T-cell (primary cell): ENCODE results near the gene SKP2. TPM values are rescaled to one million over a fixed set of nuclear protein-coding genes. Genes with fewer than 3 reads are reported as not detected.
"Not testable (repeated sequence)": the region's sequence is repeated elsewhere in the genome, so short reads cannot be mapped to it uniquely, and the experiment has no call there.

Experiments
- ATAC-seq, 4 experiments: fragments of 200-7000 bp in 3 of 4; fragments of 150-1000 bp in 1 of 4; cut with Tn5 transposase; replicated peaks in 1 of 4; 1 replicate in 3 of 4; 2 replicates in 1 of 4; pipeline ENCODE4 v1.10.0; 2021; ENCODE audit warnings: moderate library complexity in 3 of 4, mild to moderate bottlenecking in 2 of 4, moderate number of reproducible peaks in 1 of 4
- CTCF ChIA-PET, 2 donors: fragments of 300-600 bp; sonication (Branson Sonifier 250); formaldehyde crosslinking; loops; one replicate each; lab custom pipeline; 2022; ENCODE audit warnings: antibody characterized with exemption in 2 of 2; lab: Charles Lee
- POLR2A ChIA-PET, 2 donors: fragments of 300-600 bp; sonication (Branson Sonifier 250); formaldehyde crosslinking; loops; one replicate each; lab custom pipeline; 2022; ENCODE audit warnings: antibody characterized with exemption in 2 of 2; lab: Charles Lee
- DNase-seq, 35 experiments: peaks; one replicate each; pipeline versions ENCODE4 v3.0.0 to v3.0.0-alpha.2; 2013 to 2023
- H3K27ac ChIP-seq: one replicate; pipeline ENCODE4 v1.5.1; 2013; ENCODE audit warnings: low read length
- H3K27me3 ChIP-seq, 2 experiments: replicated peaks in 1 of 2; 1 replicate in 1 of 2; 2 replicates in 1 of 2; pipeline versions ENCODE4 v1.6.1 to v1.7.0; 2013; ENCODE audit warnings: low read length in 1 of 2, mixed read lengths in 1 of 2; ENCODE audit not compliant: control insufficient read depth in 2 of 2, insufficient read depth in 2 of 2; ENCODE audit errors: extremely low read depth in 1 of 2
- H3K36me3 ChIP-seq, 2 donors: 1 replicate in 1 of 2; 2 replicates in 1 of 2; pipeline versions ENCODE4 v1.6.1 to v1.7.0; 2013; ENCODE audit warnings: low read length in 1 of 2; ENCODE audit not compliant: control insufficient read depth in 2 of 2, insufficient read depth in 1 of 2; ENCODE audit errors: extremely low read depth in 1 of 2
- H3K4me1 ChIP-seq, 2 experiments: 1 replicate in 1 of 2; 2 replicates in 1 of 2; pipeline versions ENCODE4 v1.6.1 to v1.7.0; 2013; ENCODE audit warnings: low read length in 2 of 2, mixed read lengths in 1 of 2; ENCODE audit not compliant: insufficient read depth in 2 of 2, control insufficient read depth in 1 of 2; ENCODE audit errors: extremely low read depth in 1 of 2
- H3K4me3 ChIP-seq, 2 donors: 1 replicate in 1 of 2; 2 replicates in 1 of 2; pipeline versions ENCODE4 v1.5.1 to v1.7.0; 2013; ENCODE audit warnings: mild to moderate bottlenecking in 2 of 2, low read length in 1 of 2, moderate library complexity in 1 of 2; ENCODE audit not compliant: control insufficient read depth in 1 of 2; ENCODE audit errors: extremely low read depth in 1 of 2
- H3K9me3 ChIP-seq: 2 replicates; pipeline ENCODE4 v1.7.0; 2013
- H3K27ac Mint-ChIP-seq, 2 donors: one replicate each; pipeline ENCODE4 v1.8.0; 2020 to 2021; ENCODE audit warnings: mild to moderate bottlenecking in 2 of 2, mixed read lengths in 2 of 2
- H3K27me3 Mint-ChIP-seq, 2 donors: one replicate each; pipeline ENCODE4 v1.8.0; 2021 to 2022; ENCODE audit warnings: mixed read lengths in 2 of 2
- H3K36me3 Mint-ChIP-seq: one replicate; pipeline ENCODE4 v1.8.0; 2021; ENCODE audit warnings: mixed read lengths
- H3K4me1 Mint-ChIP-seq, 3 donors: one replicate each; pipeline ENCODE4 v1.8.0; 2020 to 2022; ENCODE audit warnings: mixed read lengths in 3 of 3, mild to moderate bottlenecking in 1 of 3
- H3K4me3 Mint-ChIP-seq, 3 donors: one replicate each; pipeline ENCODE4 v1.8.0; 2020 to 2022; ENCODE audit warnings: mild to moderate bottlenecking in 3 of 3, mixed read lengths in 3 of 3, moderate library complexity in 3 of 3
- H3K9me3 Mint-ChIP-seq, 3 donors: one replicate each; pipeline ENCODE4 v1.8.0; 2020 to 2022; ENCODE audit warnings: mixed read lengths in 3 of 3
- WGBS: methylation state at CpG from one replicate; pipeline ENCODE4 v1.1.5; 2013; ENCODE audit warnings: missing lambda C conversion rate; ENCODE audit not compliant: insufficient coverage; 5-methylcytosine and 5-hydroxymethylcytosine counted together
- total RNA-seq, 35 experiments: library from RNA in 6 of 35; stranded (reverse) in 6 of 35; fragments of 120-200 nt in 1 of 35; gene quantifications; one replicate each; pipeline versions ENCODE4 v1.2.1 to v1.2.4 and lab custom pipeline; 2013 to 2026

Gene SKP2
- total RNA-seq, 5 donors from 2014 or later (not counting 1 experiment from before 2014, with no cell fraction given) = 12.8 to 26.0 (median 19.6) TPM

DNA sequence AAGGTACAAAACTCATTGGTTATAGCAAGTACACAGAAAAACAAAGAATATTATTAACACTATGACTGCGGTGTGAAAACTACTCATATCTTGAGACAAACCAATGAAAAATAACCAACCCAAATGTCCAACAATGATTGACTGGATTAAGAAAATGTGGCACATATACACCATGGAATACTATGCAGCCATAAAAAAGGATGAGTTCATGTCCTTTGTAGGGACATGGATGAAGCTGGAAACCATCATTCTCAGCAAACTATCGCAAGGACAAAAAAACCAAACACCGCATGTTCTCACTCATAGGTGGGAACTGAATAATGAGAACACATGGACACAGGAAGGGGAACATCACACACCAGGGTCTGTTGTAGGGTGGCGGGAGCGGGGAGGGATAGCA, 22.2 kb upstream of the SKP2 start:
- ATAC-seq, H3K27me3 Mint-ChIP-seq, H3K27ac Mint-ChIP-seq, H3K4me1 ChIP-seq, H3K27me3 ChIP-seq, H3K4me3 ChIP-seq, H3K27ac ChIP-seq, DNase-seq, POLR2A ChIA-PET, H3K4me3 Mint-ChIP-seq, CTCF ChIA-PET, H3K9me3 ChIP-seq: not testable (repeated sequence)
- WGBS = no CpG with 5 or more reads among the region's 5 CpGs
- peaks cover 0 to 27% of the 10 kb centered on the region in 2 donors for H3K36me3 ChIP-seq
- Mint-ChIP-seq H3K9me3 (peaks cover 6 to 10% (median 8%) of the 10 kb centered on the region in 3 donors), H3K36me3 (peaks cover 78% of the 10 kb centered on the region), H3K4me1 (peaks cover 18 to 32% (median 22%) of the 10 kb centered on the region in 3 donors)

GRCh38 chr5:36133009-36133408, 18.9 kb upstream of the SKP2 start:
- Mint-ChIP-seq H3K4me1 (peaks cover 8 to 14% (median 13%) of the 10 kb centered on the region in 3 donors), H3K36me3 (peaks cover 74% of the 10 kb centered on the region), H3K9me3 (peaks cover 6 to 10% (median 8%) of the 10 kb centered on the region in 3 donors)
- H3K36me3 ChIP-seq = peaks cover 0 to 26% of the 10 kb centered on the region in 2 donors
- not testable (repeated sequence) for H3K4me3 Mint-ChIP-seq, H3K27me3 ChIP-seq, DNase-seq, H3K4me3 ChIP-seq, H3K27ac Mint-ChIP-seq, H3K27ac ChIP-seq, ATAC-seq, H3K4me1 ChIP-seq, H3K27me3 Mint-ChIP-seq, H3K9me3 ChIP-seq
- whole genome bisulfite sequencing = no CpG with 5 or more reads among the region's 1 CpG
- POLR2A ChIA-PET = interaction anchor here (0.6 kb wide), 3 partner anchors 21 to 273 kb away, joined by 3 to 4 read pairs (median 4); no protein-coding TSS in a partner anchor
- CTCF ChIA-PET = interaction anchor here in 1 of 2 donors (0.9 kb wide), 1 partner anchor 54 kb away, joined by 3 read pairs; no protein-coding TSS in a partner anchor

GRCh38 chr5:36135988-36136387, 15.9 kb upstream of the SKP2 start:
- Mint-ChIP-seq H3K36me3 (peaks cover 73% of the 10 kb centered on the region), H3K4me3 (no peak overlapping the region), H3K27ac (no peak overlapping the region), H3K4me1 (peaks cover 6 to 7% (median 6%) of the 10 kb centered on the region in 3 donors), H3K27me3 (no peaks in the 10 kb centered on the region), H3K9me3 (peaks cover 0 to 5% (median 0%) of the 10 kb centered on the region in 3 donors)
- H3K9me3 ChIP-seq = no peaks in the 10 kb centered on the region
- POLR2A ChIA-PET = no interaction called here
- no peak overlapping the region for H3K27ac ChIP-seq
- H3K27me3 ChIP-seq = no peaks in the 10 kb centered on the region
- DNase-seq (no peak), ATAC-seq (no peak)
- CTCF ChIA-PET = no interaction called here
- H3K4me1 ChIP-seq = no peaks in the 10 kb centered on the region
- peaks cover 6 to 23% of the 10 kb centered on the region in 2 donors for H3K36me3 ChIP-seq
- no CpG with 5 or more reads among the region's 3 CpGs for WGBS
- no peak overlapping the region for H3K4me3 ChIP-seq

GRCh38 chr5:36136581-36136980, 15.3 kb upstream of the SKP2 start:
- H3K9me3 Mint-ChIP-seq = peaks cover 0 to 5% (median 0%) of the 10 kb centered on the region in 3 donors
- no peak overlapping the region for H3K4me3 Mint-ChIP-seq
- H3K27ac Mint-ChIP-seq = no peak overlapping the region
- Histone ChIP-seq H3K4me1 (no peaks in the 10 kb centered on the region), H3K27me3 (no peaks in the 10 kb centered on the region), H3K4me3 (no peak overlapping the region), H3K27ac (no peak overlapping the region), H3K36me3 (peaks cover 6 to 23% of the 10 kb centered on the region in 2 donors), H3K9me3 (no peaks in the 10 kb centered on the region)
- peaks cover 2 to 6% (median 2%) of the 10 kb centered on the region in 3 donors for H3K4me1 Mint-ChIP-seq
- POLR2A ChIA-PET = no interaction called here
- no peaks in the 10 kb centered on the region for H3K27me3 Mint-ChIP-seq
- ATAC-seq (no peak), DNase-seq (no peak)
- H3K36me3 Mint-ChIP-seq = peaks cover 68% of the 10 kb centered on the region
- CTCF ChIA-PET = no interaction called here

DNA sequence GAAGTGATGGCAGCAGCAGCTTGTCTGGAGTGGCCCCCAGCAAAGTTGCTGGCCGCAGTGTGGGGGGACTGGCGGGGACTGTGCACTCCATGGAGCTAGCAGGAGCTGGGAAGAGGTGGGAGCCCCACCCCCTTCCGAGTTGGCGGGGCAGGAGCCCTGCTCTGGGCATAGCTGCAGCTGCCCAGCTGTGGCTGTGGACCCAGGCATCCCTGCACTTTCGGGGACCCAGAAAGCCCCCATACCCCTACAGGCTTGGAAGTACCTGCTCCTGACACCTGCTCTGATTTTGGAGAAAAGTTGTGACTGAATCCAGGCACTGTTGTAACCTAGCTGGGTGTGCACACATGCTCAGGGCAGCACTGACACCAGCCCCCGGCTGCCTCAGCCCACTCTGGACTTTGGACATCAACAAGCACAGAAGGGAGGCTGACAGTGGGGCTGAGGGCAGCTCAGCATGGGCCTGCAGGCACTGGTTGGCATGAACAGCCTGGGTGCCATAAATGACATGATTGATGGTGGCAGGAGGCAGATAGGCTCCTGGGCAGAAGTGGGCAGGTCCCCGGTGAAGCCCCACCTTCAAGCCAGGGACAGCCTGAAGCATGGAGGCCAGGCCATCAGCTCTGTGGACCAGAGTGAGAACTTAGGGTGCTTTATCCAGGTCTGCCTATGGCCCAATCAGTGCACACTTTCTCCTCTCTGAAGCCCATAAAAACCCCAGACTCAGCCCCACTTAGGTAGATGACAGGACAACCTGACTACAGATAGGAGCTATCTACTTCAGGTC, 12.8 kb upstream of the SKP2 start:
- Histone ChIP-seq H3K4me1 (no peaks in the 10 kb centered on the region), H3K4me3 (no peak overlapping the region), H3K27ac (no peak overlapping the region), H3K9me3 (no peaks in the 10 kb centered on the region), H3K36me3 (peaks cover 6 to 23% of the 10 kb centered on the region in 2 donors), H3K27me3 (no peaks in the 10 kb centered on the region)
- no peak for DNase-seq
- Mint-ChIP-seq H3K9me3 (peaks cover 0 to 5% (median 0%) of the 10 kb centered on the region in 3 donors), H3K36me3 (peaks cover 53% of the 10 kb centered on the region), H3K27me3 (no peaks in the 10 kb centered on the region), H3K4me1 (no peaks in the 10 kb centered on the region), H3K27ac (no peak overlapping the region), H3K4me3 (no peak overlapping the region)
- CTCF ChIA-PET = no interaction called here
- POLR2A ChIA-PET = no interaction called here
- ATAC-seq = no peak
- WGBS = 100% methylated on average over 4 of the region's 7 CpGs

- ChIA-PET POLR2A (interaction anchor here (0.6 kb wide), 2 partner anchors 49 to 1198 kb away, joined by 3 to 4 read pairs; no protein-coding TSS in a partner anchor), CTCF (no interaction called here)
- WGBS = 80% methylated on average over 1 of the region's 4 CpGs
Observed at GRCh38 chr5:36145311-36145710, 6.6 kb upstream of the SKP2 start.

More at GRCh38 chr5:36145311-36145710, 6.6 kb upstream of the SKP2 start:
- no peaks in the 10 kb centered on the region for H3K9me3 ChIP-seq
- H3K27me3 ChIP-seq = no peaks in the 10 kb centered on the region
- H3K4me3 Mint-ChIP-seq = no peak overlapping the region
- H3K4me3 ChIP-seq = no peak overlapping the region
- H3K27me3 Mint-ChIP-seq = no peaks in the 10 kb centered on the region
- H3K36me3 ChIP-seq = peaks cover 0 to 4% of the 10 kb centered on the region in 2 donors
- peaks cover 32 to 33% (median 32%) of the 10 kb centered on the region in 3 donors for H3K4me1 Mint-ChIP-seq
- no peak overlapping the region for H3K27ac ChIP-seq
- no peaks in the 10 kb centered on the region for H3K9me3 Mint-ChIP-seq
- no peak for DNase-seq
- no peak for ATAC-seq
- H3K27ac Mint-ChIP-seq = no peak overlapping the region
- H3K36me3 Mint-ChIP-seq = peaks cover 8% of the 10 kb centered on the region
- H3K4me1 ChIP-seq = peaks cover 0 to 7% of the 10 kb centered on the region in 2 experiments
